Keratinocyte (primary cell): ENCODE results near the gene NLRP6. TPM values are rescaled to one million over a fixed set of nuclear protein-coding genes. Genes with fewer than 3 reads are reported as not detected.
A peak's percentile ranks its signal among the peaks of the same experiment; 100 is the strongest.
"Not testable (repeated sequence)": the region's sequence is repeated elsewhere in the genome, so short reads cannot be mapped to it uniquely, and the experiment has no call there.

ENCODE experiments used
- DNase-seq: peaks from one replicate; pipeline ENCODE4 v3.0.0-alpha.2; 2011; ENCODE audit warnings: low read depth, missing footprints, low spot score
- FAIRE-seq: peaks from 2 replicates; lab custom pipeline; 2011; peaks lifted over from hg19 to GRCh38; lab: Jason Lieb, UNC
- H2AFZ ChIP-seq: 2 replicates; pipeline ENCODE4 v1.6.0; 2012; ENCODE audit warnings: low read length, control low read depth, inconsistent platforms; ENCODE audit not compliant: control insufficient read depth
- H3K27ac ChIP-seq: 2 replicates; pipeline ENCODE4 v1.5.1; 2011; ENCODE audit warnings: low read length; ENCODE audit not compliant: control insufficient read depth, insufficient read depth
- H3K27me3 ChIP-seq: 3 replicates; pipeline ENCODE4 v1.6.0; 2011; ENCODE audit warnings: low read length; ENCODE audit not compliant: control insufficient read depth, insufficient read depth; ENCODE audit errors: extremely low read depth
- H3K36me3 ChIP-seq, 2 experiments: 2 replicates in 1 of 2; 3 replicates in 1 of 2; pipeline ENCODE4 v1.5.1; 2011; ENCODE audit warnings: low read length in 2 of 2, mild to moderate bottlenecking in 1 of 2; ENCODE audit not compliant: control insufficient read depth in 2 of 2, insufficient read depth in 2 of 2; ENCODE audit errors: extremely low read depth in 1 of 2
- H3K4me1 ChIP-seq: 3 replicates; pipeline ENCODE4 v1.5.1; 2011; ENCODE audit warnings: low read length; ENCODE audit not compliant: control insufficient read depth, insufficient read depth; ENCODE audit errors: extremely low read depth
- H3K4me2 ChIP-seq: 3 replicates; pipeline ENCODE4 v1.6.0; 2011; ENCODE audit warnings: low read depth, low read length; ENCODE audit not compliant: control insufficient read depth, insufficient read depth; ENCODE audit errors: extremely low read depth
- H3K4me3 ChIP-seq, 3 experiments: fragments of 200-600 bp in 1 of 3; sonication (generic) in 1 of 3; 2 replicates in 2 of 3; 3 replicates in 1 of 3; pipeline ENCODE4 v1.5.1; 2011 to 2016; ENCODE audit warnings: low read length in 3 of 3, mild to moderate bottlenecking in 3 of 3, control low read depth in 2 of 3, inconsistent platforms in 1 of 3, low read depth in 1 of 3, mixed read lengths in 1 of 3, mixed run types in 1 of 3, moderate library complexity in 1 of 3; ENCODE audit not compliant: control insufficient read depth in 2 of 3, insufficient read depth in 2 of 3; ENCODE audit errors: extremely low read depth in 1 of 3
- H3K79me2 ChIP-seq: 2 replicates; pipeline ENCODE4 v1.6.0; 2012; ENCODE audit warnings: low read length; ENCODE audit not compliant: control insufficient read depth, insufficient read depth
- H3K9ac ChIP-seq: 3 replicates; pipeline ENCODE4 v1.6.0; 2011; ENCODE audit warnings: low read length; ENCODE audit not compliant: control insufficient read depth, insufficient read depth; ENCODE audit errors: extremely low read depth
- H3K9me1 ChIP-seq: 3 replicates; pipeline ENCODE4 v1.6.0; 2011; ENCODE audit warnings: low read length; ENCODE audit not compliant: control insufficient read depth, insufficient read depth; ENCODE audit errors: extremely low read depth
- H3K9me3 ChIP-seq: 2 replicates; pipeline ENCODE4 v1.5.1; 2012; ENCODE audit warnings: low read depth, low read length; ENCODE audit not compliant: control insufficient read depth
- H4K20me1 ChIP-seq: 3 replicates; pipeline ENCODE4 v1.6.0; 2011; ENCODE audit warnings: low read length; ENCODE audit not compliant: control insufficient read depth, insufficient read depth; ENCODE audit errors: extremely low read depth
- dilution Hi-C: fragments of 300-500 bp; cut with MboI; formaldehyde crosslinking; loops from one replicate; pipeline ENCODE4 v1.7.0; 2020; ENCODE audit warnings: low sequenced_read_pairs; ENCODE audit not compliant: extremely low pct_ligation_motif_present
- polyA plus RNA-seq, 5 experiments: library from polyadenylated mRNA; depleted of rRNA in 3 of 5; stranded (reverse) in 3 of 5; stranded (forward) in 1 of 5; unstranded in 1 of 5; fragments of >200 nt; gene quantifications; 1 replicate in 1 of 5; 2 replicates in 3 of 5; 3 replicates in 1 of 5; pipeline versions ENCODE4 v1.2.1 to v1.2.3, GENCODE V29; 2011 to 2012; ENCODE audit warnings: missing spikeins in 2 of 5, low read depth in 1 of 5, low replicate concordance in 1 of 5

Gene NLRP6
- polyA plus RNA-seq, 1 donor (not counting 4 experiments of a cell fraction or from before 2014, with no cell fraction given): not detected

DNA sequence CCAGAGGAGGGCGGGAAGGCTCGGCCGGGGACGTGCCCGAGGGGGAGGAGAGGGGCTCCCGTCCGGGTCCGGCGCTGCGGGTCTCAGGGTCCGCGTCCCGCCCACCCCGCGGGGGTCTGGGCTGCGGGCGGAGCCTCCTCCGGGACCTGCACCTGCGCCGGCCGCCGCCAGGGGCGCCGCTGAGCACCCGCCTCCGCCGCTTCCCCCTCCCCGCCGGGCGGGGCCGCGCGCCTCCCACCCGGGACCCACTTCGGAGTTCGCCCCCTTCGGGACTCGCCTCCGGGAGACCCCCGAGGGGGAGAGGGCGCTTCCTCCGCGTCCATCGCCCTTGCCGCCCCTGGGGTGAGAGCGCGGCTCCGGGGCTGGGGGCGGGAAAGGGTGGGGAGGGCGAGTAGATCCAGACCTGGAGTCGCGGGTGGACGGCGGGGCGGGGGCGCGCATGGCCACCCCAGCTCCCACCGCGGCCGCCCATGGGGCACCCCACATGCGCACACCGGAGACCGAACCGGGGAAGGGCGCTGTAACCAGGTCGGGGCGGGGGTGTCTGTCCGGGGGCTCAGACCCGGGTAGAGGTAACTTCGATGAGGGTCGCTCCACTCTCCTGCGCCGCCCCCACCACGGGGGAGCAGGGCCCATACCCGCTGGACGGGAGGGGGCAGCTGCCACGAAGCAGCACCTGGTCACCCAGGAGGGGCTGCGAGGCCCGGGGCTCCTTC is 40.4 kb downstream of the NLRP6 start:
- Histone ChIP-seq H3K9ac (peak overlapping the region; percentile 89), H3K27me3 (peaks cover 30% of the 10 kb centered on the region), H3K79me2 (peaks cover 27% of the 10 kb centered on the region), H3K4me3 (peak overlapping the region in 1 of 3 experiments; percentile 68), H3K4me2 (peak overlapping the region; percentile 90), H3K4me1 (peaks cover 25% of the 10 kb centered on the region)
- H3K36me3 ChIP-seq, H4K20me1 ChIP-seq, DNase-seq, H3K9me3 ChIP-seq, H2AFZ ChIP-seq, H3K9me1 ChIP-seq, dilution Hi-C loops, FAIRE-seq, H3K27ac ChIP-seq: not testable (repeated sequence)

DNA sequence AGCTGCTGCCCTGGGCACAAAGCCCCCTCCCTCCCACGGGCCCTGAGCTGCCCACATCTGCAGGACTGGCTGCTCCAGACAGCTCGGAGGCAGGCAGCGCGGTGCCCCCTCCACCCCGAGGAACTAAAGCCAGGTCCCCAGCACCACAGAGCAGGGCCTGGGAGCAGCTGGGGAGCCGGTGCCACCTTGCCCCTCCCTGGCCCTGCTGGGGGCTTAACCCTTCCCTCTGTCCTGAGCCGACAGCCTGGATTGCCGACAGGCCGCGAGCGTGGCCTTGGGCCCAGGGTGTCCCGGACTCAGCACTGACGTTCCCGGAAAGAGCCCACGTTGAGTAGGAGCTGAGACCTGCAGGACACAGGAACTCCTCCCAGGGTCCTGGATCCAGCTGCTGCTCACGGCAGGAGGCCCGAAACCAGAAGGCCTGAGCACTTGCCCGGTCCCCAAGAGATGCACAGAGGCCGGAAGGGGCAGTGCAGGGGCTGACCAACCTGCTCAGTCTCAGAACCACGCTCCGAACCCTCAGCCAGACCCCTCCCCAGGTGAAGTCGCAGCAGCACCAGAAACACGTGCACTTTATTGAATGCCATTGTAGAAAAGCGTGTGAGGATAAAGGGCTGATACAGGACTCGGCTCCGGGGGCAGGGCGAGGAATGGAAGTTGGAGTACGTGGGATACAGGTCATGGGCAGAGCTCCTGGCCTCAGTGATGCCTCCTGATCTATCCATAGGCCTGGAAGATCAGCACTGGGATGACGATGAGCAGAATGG is 41.1 kb downstream of the NLRP6 start:
- FAIRE-seq, H2AFZ ChIP-seq: not testable (repeated sequence)
- peaks cover 18% of the 10 kb centered on the region for H3K4me1 ChIP-seq

DNA sequence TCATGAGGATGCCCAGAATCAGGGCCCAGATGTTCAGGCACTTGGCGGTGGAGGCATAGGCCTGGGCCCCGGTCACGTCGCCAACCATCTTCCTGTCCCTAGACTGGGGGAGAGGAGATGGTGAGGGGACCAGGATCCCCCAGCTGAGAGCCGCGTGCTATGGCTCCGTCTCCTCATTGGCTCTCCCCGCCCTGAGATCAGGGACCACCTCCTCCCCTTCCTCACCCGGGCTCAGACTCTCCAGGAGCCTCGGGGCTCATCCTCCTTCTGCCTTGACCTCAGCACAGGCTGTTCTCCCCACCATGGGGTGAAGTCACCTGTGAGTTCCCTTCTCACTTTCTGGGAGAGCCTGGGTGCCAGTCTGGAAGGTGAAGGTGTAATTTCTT is 41.7 kb downstream of the NLRP6 start:
- Histone ChIP-seq H3K27me3 (peaks cover 28% of the 10 kb centered on the region), H3K79me2 (peaks cover 21% of the 10 kb centered on the region), H3K4me3 (peak overlapping the region; percentile 68 to 77 (median 71)), H3K4me1 (peaks cover 18% of the 10 kb centered on the region), H3K27ac (peak overlapping the region; percentile 40), H3K4me2 (peak overlapping the region; percentile 90), H3K9ac (peak overlapping the region; percentile 89)
- DNase-seq, H4K20me1 ChIP-seq, H3K9me1 ChIP-seq, H2AFZ ChIP-seq, dilution Hi-C loops, H3K9me3 ChIP-seq, H3K36me3 ChIP-seq, FAIRE-seq: not testable (repeated sequence)

More for the DNA sequence above, 41.1 kb downstream of the NLRP6 start:
- dilution Hi-C loops, H3K9me3 ChIP-seq, H3K9me1 ChIP-seq, DNase-seq, H3K36me3 ChIP-seq, H4K20me1 ChIP-seq: not testable (repeated sequence)
- H3K4me3 ChIP-seq: peak overlapping the region; percentile 68 to 77 (median 70)
- peak overlapping the region; percentile 40 for H3K27ac ChIP-seq
- H3K79me2 ChIP-seq: peaks cover 23% of the 10 kb centered on the region
- peaks cover 30% of the 10 kb centered on the region for H3K27me3 ChIP-seq
- H3K4me2 ChIP-seq: peak overlapping the region; percentile 90
- H3K9ac ChIP-seq: peak overlapping the region; percentile 89
